ENCODE results near the gene SERPINE1.
A peak's percentile ranks its signal among the peaks of the same experiment; 100 is the strongest.

The SERPINE1 gene

DNA sequence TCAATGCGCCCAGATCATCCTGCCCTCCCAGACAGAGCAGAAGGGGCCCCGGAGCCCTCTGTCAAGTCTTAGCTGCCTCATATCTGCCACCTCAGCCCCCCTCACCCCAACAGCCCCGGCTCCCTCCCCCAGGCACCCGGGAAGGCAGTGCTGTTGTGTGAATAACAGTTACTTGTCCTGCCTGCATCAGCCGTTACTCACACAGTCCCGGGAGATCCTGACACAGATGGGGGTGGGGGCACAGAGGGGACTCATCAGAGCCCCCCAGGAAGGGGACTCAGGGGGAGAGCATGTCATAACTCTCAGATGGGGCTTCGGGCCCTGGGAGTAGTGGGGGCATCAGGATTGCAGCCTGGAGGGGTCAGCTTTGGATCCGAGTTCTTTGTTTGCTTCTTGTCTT lies 12.4 kb upstream of the SERPINE1 start (continued):
- no peak for TF ChIP-seq ZBTB44 (tag by site-specific recombination; IDR thresholded peaks at IDR 0.05)
- TF ChIP-seq ZNF571 (tag by site-specific recombination; IDR thresholded peaks at IDR 0.05) = no peak
- no peak for TF ChIP-seq MZF1 (tag by site-specific recombination; IDR thresholded peaks at IDR 0.05; ENCODE audit: borderline replicate concordance)
- TF ChIP-seq ZNF660 (tag by site-specific recombination; IDR thresholded peaks at IDR 0.05) = no peak
- no peak for TF ChIP-seq ZNF350 (tag by site-specific recombination; IDR thresholded peaks at IDR 0.05)

GRCh38 chr7:101115215-101115614 lies 11.7 kb upstream of the SERPINE1 start:
- no peak for TF ChIP-seq ZNF513 (tag by site-specific recombination; IDR thresholded peaks at IDR 0.05)
- TF ChIP-seq ZNF121 (tag by site-specific recombination; IDR thresholded peaks at IDR 0.05) = 0 out of 2 replicates have a peak, but pooled peaks have one; percentile 39
- Histone ChIP-seq H3K36me3 (ENCODE audit: control insufficient read depth in 2 of 2, insufficient read depth in 1 of 2, low read length in 2 of 2) (no peaks in the 10 kb centered on the region), H3K4me3 (ENCODE audit: low read depth, low read length) (no peak overlapping the region), H3K27ac (ENCODE audit: extremely low read depth, low read depth, low read length) (no peak overlapping the region), H3K9me3 (ENCODE audit: control insufficient read depth, insufficient read depth, low read depth, low read length) (no peaks in the 10 kb centered on the region), H3K4me1 (ENCODE audit: control insufficient read depth, insufficient read depth, low read length) (no peaks in the 10 kb centered on the region)
- CTCF ChIA-PET = no interaction called here
- POLR2A ChIA-PET = no interaction called here

- H3K4me3 ChIP-seq (ENCODE audit: low read depth, low read length) = no peak overlapping the region
- ChIA-PET CTCF (interaction anchor here (0.6 to 1.5 kb wide), 4 partner anchors 21 to 388 kb away, joined by 3 to 8 read pairs (median 5); no protein-coding TSS in a partner anchor), POLR2A (no interaction called here)
- no peaks in the 10 kb centered on the region for H3K36me3 ChIP-seq (ENCODE audit: control insufficient read depth in 2 of 2, insufficient read depth in 1 of 2, low read length in 2 of 2)
- no peak for TF ChIP-seq ZNF843 (tag by site-specific recombination; IDR thresholded peaks at IDR 0.05)
- no peak for TF ChIP-seq ZNF10 (tag by site-specific recombination; IDR thresholded peaks at IDR 0.05)
- TF ChIP-seq ZIC2 (tag by site-specific recombination; IDR thresholded peaks at IDR 0.05) = no peak
- no peak for TF ChIP-seq ZSCAN5A (tag by site-specific recombination; IDR thresholded peaks at IDR 0.05)
- TF ChIP-seq, protein P1, sequence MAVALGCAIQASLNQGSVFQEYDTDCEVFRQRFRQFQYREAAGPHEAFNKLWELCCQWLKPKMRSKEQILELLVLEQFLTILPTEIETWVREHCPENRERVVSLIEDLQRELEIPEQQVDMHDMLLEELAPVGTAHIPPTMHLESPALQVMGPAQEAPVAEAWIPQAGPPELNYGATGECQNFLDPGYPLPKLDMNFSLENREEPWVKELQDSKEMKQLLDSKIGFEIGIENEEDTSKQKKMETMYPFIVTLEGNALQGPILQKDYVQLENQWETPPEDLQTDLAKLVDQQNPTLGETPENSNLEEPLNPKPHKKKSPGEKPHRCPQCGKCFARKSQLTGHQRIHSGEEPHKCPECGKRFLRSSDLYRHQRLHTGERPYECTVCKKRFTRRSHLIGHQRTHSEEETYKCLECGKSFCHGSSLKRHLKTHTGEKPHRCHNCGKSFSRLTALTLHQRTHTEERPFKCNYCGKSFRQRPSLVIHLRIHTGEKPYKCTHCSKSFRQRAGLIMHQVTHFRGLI (tag by site-specific recombination; IDR thresholded peaks at IDR 0.05) = no peak
- TF ChIP-seq ZBTB48 (tag by site-specific recombination; IDR thresholded peaks at IDR 0.05) = no peak
- TF ChIP-seq ZNF791 (tag by site-specific recombination; IDR thresholded peaks at IDR 0.05) = no peak
- no peak for TF ChIP-seq MYNN (tag by site-specific recombination; IDR thresholded peaks at IDR 0.05; ENCODE audit: borderline replicate concordance)
- TF ChIP-seq ZNF248 (tag by site-specific recombination; IDR thresholded peaks at IDR 0.05) = no peak
- TF ChIP-seq ZNF530 (tag by site-specific recombination; IDR thresholded peaks at IDR 0.05; ENCODE audit: low read depth) = no peak
- no peak for TF ChIP-seq ZNF747 (tag by site-specific recombination; IDR thresholded peaks at IDR 0.05)
- no peaks in the 10 kb centered on the region for H3K9me3 ChIP-seq (ENCODE audit: control insufficient read depth, insufficient read depth, low read depth, low read length)
- no peak overlapping the region for H3K27ac ChIP-seq (ENCODE audit: extremely low read depth, low read depth, low read length)
- H3K4me1 ChIP-seq (ENCODE audit: control insufficient read depth, insufficient read depth, low read length) = no peaks in the 10 kb centered on the region
These were observed 10.0 kb upstream of the SERPINE1 start for GRCh38 chr7:101116898-101117297.

Measured in HEK293 (cell line).